HG03378 (cell line): ENCODE measurements around the gene TESMIN.

Source experiments
- ATAC-seq: cut with Tn5 transposase; IDR thresholded peaks from one replicate; pipeline ENCODE4 v1.9.1; 2021; ENCODE audit warnings: mild to moderate bottlenecking, moderate library complexity; ENCODE audit not compliant: unreplicated experiment

The TESMIN gene

DNA sequence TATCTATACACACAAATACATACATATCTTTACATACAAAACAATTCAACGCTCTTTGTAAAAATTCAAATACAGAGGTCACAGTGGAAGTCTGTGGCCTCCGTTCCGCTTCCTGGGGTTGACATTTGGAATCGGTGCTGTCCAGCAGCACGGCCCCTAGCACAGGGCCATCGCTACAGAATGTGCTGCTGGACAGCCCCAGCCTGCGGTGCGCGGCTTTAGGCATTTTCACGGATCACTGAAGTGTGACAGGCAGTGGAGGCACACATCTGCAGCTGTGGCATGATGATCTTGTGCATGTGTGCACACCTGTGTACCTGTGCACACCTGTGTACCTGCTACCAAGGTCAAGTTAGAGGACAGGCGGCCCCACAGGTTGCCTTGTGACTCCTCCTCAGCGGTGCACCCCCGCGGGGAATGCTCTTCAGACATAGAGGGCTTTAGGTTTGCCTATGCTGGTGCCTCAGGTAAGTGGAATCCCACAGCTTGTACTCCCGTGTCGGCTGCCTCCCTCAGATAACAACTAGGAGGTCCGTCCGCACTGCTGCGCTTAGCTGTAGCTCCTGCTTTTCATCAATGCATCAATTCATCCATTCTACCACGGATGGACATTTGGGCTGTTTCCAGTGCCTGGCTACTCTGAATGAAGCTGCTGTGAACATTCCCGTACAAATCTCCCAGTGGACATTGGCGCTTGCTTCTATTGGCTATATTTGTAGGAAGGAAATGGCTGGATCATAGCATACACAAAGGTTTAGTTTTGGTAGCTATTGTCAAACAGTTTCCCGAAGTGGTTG is 37.1 kb downstream of the TESMIN start:
- ATAC-seq: no peak

- ATAC-seq: no peak
Observed at GRCh38 chr11:68711114-68711513, 40.2 kb downstream of the TESMIN start.

GRCh38 chr11:68710409-68710808 is 40.9 kb downstream of the TESMIN start:
- ATAC-seq: no peak

DNA sequence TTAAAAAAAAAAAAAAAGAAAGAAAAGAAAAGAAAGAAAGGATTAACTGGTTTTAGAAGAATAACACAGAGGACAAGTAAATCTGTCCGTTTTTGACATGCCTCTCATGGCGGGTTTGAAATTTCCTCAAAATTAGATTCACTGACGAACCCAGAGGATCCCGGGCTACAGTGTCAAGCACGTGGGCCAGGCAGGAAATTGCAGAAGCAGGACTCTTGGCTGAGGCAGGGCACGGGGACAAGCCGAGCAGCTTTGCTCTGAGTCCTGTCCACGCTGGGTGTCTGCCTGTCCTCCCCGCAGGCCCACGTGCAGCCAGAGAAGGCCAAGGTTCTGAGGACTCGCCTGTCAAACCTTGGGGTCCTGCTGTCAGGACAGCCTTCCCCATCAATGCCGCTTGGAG is 42.3 kb downstream of the TESMIN start:
- no peak for ATAC-seq

DNA sequence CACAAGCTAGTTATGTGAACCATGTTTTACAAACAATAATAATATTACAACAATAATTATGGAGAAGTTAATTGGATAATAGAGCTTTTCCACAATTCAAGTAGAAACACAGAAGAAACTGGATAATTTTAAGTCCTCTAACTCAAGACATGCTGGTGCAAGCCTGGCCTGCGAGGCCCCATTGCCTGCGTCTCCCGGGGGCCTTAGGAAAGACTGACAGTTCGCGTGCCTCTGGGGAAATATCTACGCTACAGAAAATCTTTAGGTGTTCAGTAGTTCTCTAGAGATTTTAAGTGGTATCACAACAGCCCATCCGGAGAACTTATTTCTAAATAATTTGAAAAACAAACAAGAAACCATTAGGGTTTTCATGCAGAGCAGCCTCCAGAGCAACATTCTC is 43.8 kb downstream of the TESMIN start:
- ATAC-seq: no peak

DNA sequence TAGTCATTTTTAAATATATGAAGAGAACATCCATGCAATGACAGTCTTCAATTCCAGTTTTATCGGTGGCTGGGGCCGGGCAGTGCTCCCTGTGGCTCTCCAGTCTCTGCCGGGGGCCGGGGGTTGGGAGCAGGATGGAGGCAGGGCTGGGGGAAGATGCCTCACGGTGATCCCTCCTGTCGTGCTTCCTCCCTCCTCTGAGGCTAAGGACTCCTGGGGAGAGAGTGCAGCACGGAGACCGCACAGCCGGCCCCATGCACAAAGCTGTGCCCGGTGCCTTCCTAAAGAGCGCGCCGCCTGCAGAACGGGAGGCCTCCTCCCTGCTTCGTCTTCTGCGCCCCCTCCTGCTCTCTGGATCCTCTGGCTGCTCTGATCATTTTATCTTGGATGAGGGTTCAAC is 46.4 kb downstream of the TESMIN start:
- ATAC-seq: no peak

GRCh38 chr11:68698993-68699392 is 52.3 kb downstream of the TESMIN start:
- ATAC-seq: no peak

- no peak for ATAC-seq
Observed at GRCh38 chr11:68695531-68695930, 55.8 kb downstream of the TESMIN start.

DNA sequence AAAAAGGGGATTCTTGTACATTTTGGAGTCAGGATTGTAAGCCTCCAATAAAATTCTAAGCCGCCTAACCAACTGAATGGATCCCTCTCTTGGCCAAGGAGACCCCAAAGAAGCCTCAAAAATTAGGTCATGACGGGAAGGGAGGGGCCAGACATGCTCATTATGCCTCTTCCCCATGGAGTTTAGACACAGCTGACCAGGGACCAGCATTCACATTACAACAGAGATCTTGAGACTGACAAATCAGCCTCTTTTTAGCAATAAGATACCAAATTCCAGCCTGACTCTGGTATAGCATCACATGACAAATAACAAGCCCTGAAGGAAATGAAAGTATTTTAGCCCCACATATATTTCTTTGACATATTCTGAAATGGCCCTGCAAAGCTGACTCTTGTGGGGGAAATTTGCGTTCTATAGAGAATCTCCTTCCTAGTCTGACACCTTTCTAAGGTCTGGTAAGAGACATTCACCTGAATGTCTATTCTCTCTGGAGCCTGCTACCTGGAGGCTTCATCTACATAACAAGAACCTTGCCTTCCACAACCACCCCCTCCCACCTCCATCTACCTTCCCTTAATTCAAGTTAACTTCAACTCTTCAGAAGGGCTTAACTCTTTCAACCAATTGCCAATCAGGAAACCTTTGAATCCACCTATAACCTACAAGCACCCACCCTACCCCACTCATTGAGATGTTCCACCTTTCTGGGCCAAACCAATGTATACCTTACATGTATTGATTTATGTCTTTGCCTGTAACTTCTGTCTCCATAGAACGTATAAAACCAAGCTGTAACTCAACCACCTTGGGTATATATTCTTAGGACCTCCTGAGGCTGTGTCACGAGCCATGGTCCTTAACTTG is 56.7 kb downstream of the TESMIN start:
- no peak for ATAC-seq

DNA sequence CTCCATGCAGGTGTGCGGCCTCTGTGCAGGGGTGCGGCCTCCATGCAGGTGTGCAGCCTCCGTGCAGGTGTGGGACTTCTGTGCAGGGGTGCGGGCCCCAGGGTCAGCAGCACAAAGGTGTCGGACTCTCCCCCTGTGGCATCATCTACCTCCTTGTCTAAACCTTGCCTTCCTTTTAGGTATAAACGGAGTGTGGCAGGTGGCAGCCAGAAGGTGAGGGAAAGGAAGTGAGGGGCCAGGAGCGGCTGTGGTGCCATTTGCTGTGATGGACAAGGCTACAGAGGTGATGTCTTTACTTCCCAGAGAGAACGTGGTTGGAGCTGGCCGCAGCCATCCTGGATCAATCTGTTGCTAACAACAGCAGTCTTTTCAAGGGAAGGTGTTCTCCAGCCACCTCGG is 57.8 kb downstream of the TESMIN start:
- ATAC-seq: no peak

- ATAC-seq: no peak
Observed at GRCh38 chr11:68692871-68693483, 58.3 kb downstream of the TESMIN start.

DNA sequence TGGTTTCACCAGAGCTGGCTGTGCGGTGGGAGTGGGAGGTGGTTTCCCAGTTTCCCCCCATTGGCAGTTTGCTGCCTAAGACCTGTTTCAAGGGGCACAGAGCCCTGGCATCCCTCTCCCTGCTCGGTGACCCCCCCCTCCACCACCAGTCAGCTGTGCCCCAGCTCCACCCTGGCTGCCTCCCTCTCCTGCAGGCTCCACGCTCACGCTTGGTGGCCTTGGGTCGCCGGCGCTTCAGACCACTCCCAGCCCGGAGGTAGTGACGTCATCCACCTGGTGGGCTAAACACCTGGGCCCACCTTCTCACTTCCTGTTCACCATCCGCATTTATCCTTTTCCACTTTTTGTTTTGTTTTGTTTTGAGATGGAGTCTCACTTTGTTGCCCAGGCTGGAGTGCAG is 59.2 kb downstream of the TESMIN start:
- ATAC-seq: no peak

- no peak for ATAC-seq
Observed at GRCh38 chr11:68691402-68691784, 59.9 kb downstream of the TESMIN start.

GRCh38 chr11:68690671-68691401 is 60.5 kb downstream of the TESMIN start:
- no peak for ATAC-seq

GRCh38 chr11:68689737-68690625 is 61.3 kb downstream of the TESMIN start:
- ATAC-seq: no peak

DNA sequence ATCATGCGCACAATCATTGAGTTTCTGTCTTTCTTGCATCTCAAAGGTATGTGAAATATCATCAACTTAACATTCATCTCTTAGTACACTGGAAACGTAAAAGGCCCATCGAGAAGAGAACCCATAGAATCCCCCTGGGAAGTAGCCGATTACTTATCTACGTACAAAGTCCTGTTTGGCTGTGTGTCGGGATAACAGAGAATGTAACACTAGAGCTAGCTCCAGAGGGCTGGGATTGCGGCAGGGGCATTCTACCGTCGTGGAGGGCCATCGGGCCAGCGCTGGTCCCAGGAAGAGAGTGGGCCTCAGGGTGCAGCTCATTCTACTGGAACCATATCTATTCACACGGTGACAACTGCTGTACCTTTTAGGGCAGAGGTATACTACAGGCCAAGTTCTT is 62.4 kb downstream of the TESMIN start:
- no peak for ATAC-seq

- no peak for ATAC-seq
Observed at GRCh38 chr11:68687986-68688385, 63.3 kb downstream of the TESMIN start.

- ATAC-seq: no peak
Observed at GRCh38 chr11:68687311-68687710, 64.0 kb downstream of the TESMIN start.

GRCh38 chr11:68686486-68686885 is 64.8 kb downstream of the TESMIN start:
- no peak for ATAC-seq
